ENCODE measurements around the gene CDH13.

CDH13 gene

GRCh38 chr16:82751020-82751419 lies 124.3 kb downstream of the CDH13 start:
- no peak for DNase-seq

DNA sequence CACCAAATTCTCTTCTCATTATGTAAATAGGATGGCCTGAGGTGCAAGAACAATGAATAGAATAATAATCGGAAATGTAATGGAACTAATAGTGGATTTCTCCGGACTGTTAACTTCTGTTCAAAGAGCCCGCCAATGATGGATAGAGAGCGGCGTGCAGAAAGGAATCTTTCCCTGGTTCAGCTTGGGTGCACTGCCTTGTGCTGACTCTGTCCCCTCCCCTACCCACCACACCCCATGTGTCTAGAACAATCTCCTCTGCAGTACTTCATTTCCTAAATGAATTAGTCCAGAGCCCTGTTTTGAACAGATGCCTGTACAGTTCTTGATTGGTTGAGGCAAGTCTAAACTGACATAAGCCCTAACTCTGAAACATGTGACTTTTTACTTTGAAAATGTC lies 125.4 kb downstream of the CDH13 start:
- DNase-seq: no peak

DNA sequence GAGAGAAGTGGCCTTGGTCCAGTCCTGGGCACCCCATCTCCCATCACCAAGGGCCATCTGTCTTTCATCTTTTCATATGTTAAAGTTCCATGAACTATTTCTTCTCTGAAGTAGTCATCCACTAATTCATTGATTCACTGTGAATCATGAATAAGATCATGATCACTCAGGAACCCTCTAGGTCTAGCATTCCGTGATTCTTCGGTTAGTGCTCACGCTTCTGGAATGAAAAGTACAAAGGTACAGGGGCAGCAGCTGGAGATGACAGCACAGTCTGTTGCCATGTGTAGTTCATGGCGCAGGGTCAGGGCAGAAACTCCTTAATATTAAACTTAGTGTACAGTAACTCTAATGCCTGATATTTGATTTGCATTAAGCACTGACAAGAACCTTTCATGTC lies 127.1 kb downstream of the CDH13 start:
- no peak for DNase-seq

DNA sequence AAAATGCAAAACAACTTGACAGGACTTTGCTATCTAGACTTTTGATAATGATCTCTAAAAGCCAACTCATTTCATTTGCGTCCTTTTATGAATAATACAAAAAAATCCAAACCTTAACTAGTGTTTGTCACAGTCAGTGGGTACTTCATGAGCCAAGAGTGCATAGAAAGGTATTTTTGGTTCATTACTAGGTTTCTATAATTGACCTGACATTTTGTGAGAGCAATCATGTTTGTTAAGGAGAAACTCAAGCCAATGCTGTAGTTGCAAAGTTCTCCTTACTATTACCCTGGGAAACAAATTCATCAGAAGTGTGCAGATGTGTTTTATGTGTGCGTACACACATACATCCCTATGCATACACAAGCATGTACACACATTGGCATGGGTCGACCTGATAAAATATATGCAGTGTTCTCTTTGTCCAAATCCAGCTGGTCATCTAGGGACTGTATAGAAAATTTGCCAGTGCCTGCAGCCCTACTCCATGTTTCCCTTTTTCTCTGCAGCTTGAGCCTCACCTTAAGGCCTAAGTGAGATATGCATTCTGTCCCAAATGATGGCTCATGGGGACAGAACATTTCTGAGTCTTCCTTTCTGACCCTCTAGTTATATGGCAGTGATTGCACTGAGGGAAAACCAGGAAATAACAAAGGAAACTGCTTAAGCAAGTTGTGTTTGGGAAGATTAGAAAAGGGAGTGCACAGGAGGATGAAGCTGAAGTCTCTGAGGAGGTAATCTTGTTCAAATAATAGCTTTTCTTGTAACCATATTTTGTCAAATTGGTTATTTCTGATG lies 128.1 kb downstream of the CDH13 start:
- DNase-seq: no peak

DNA sequence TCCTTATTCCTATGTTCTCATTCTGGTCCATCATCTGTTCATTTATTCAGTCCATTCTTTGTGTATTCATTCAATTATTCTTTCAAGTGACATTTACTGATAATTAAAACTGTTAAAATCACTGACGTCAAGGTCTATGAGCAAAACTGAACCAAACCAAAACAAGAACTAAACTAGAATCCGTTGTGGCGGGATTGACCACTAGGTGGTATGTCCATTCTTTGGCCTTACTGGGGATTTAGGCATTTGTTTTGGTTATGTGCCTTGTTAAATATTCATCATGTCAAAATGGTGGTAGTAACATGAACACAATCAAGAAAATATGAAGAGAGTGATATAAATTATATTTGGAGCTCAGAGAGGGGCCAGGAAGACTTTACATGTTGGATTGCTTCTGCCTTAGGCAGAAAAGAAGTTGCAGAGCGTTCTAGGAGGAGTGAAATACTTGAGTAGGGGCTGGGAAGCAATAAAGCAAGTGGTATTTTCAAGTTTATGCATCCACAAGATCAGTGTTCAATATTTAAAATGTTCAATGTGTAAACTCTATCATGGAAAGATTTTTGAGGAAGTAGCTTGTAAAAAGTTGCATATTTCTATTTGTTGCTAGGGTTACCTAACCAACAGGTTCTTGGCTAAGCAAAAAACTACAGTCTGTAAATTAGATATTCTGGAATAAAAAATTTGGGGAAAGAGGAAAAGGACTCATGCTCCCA lies 129.0 kb downstream of the CDH13 start:
- DNase-seq: no peak

GRCh38 chr16:82756283-82756599 lies 129.5 kb downstream of the CDH13 start:
- no peak for DNase-seq

DNA sequence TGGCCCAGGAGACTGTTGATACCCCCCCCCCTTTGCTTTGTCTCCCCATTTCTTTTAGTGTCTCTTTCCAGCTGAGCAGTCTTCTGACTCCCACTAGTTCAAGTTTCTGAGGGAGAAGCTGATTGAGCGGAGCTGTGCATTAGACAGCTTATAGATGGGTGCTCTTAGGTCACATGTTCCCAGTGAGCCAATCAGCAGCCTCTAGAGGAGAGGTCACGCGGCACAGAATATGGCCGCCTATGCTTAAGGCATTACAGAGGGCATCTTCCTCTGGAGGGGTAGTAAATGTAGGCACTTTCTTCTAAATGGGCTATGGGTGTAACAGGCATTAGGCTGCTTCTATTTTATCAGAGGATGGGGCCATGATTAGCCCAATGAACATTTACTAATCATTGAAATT lies 131.6 kb downstream of the CDH13 start:
- no peak for DNase-seq

DNA sequence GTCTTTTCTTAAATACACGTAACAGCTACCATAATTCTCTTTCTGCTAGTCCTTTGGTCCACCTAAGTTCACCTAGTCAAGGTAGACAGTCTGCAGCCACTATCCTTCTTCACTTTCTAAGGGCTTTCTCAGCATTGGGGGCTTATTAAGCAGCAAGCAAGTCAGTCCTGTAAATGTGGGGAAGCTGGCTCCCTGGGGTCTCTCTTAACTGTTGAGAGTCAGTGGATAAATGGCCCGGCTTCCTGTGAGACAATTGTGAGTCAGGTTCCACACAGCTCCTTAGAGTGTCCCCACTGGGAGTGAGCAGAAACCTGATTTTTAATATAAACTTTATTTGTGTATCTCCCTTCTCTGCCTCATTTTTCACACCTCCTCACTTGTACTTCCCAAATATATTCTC lies 132.1 kb downstream of the CDH13 start:
- DNase-seq: no peak

- DNase-seq: no peak
Observed at GRCh38 chr16:82761236-82761635, 134.5 kb downstream of the CDH13 start.

- no peak for DNase-seq
Observed at GRCh38 chr16:82761858-82762257, 135.1 kb downstream of the CDH13 start.

DNA sequence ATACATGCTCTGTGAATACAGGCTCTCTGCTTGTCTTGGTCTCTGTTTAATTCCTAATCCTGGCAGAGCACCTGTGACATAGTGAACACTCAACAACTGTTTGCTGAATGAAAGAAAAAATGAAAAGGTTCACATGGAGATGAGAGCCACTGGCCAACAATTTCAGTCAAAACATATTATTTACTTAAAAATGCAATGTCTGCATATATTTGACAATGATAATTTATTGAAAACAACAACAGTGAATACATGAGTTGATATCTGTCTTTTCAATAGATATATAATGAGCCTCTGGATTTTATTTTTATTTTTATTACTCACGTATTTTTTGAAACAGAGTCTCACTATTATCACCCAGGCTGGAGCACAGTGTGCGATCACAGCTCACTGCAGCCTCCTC lies 136.6 kb downstream of the CDH13 start:
- no peak for DNase-seq

GRCh38 chr16:82767198-82767597 lies 140.4 kb downstream of the CDH13 start:
- DNase-seq: no peak

DNA sequence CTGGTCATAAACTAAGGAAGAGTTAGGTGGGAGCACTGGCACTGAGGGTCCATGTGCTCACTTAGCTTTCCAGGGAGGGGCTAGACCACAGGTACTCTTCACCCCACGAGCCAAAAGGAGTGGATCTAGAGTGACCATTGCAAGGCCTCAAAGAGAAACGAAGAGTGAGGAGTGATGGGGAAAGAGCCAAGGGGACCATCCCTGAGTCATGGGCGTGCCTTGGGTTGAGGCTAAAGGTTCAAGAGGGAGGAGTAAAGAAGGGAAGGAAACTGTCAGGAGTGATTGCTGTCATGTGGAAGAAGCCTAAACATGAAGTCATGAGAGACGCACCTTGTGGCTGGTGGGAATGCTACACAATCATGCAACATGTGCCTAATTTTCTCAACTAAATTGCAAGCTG lies 141.0 kb downstream of the CDH13 start:
- no peak for DNase-seq

- DNase-seq: no peak
Observed at GRCh38 chr16:82769845-82770244, 143.1 kb downstream of the CDH13 start.

DNA sequence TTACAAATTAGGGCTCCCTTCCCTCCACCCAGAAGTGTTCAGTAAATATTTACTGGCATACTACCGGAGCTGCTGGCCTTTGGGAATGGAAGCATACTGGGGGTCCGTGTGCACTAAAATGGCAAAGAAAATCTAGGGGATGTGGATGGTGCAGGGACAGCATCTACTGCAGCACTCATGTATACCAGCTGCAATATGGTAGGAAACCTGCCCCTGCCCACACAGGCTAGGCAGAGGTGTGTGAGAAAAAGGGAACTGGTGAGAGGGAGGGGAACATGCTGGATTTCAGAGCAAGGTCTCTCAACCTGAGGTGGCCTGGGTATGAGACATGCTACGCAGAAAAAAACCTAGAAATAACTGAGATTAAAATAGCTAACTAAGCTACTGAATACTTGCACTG lies 145.4 kb downstream of the CDH13 start:
- DNase-seq: no peak

GRCh38 chr16:82773018-82773417 lies 146.2 kb downstream of the CDH13 start:
- no peak for DNase-seq

- DNase-seq: no peak
Observed at GRCh38 chr16:82776470-82777146, 149.8 kb downstream of the CDH13 start.

DNA sequence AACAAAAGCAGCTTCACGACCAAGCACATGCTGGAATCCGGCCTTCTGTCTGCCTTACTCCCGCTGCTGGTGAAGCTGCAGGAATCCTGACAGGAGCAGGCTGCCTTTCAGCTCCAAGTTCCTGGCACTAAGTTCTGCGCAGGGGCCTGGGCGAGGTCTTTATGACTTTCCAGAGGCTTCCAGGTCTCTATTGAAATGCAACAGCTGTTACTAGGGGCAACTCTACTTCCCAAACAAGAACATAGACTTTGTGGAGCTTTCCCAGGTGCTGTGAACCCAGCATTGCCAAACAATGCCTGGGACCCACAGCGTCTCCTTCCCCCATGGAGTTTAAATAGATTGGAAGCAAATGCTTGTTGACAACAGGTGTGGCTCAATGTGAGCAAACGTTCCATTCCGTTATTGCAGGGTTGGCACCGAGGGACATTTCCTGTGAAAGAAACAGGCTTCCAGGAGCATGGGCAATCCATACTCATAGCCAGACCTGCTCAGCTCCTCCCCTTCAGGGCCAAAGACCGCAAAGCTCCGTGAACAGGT lies 156.0 kb downstream of the CDH13 start:
- DNase-seq: no peak

DNA sequence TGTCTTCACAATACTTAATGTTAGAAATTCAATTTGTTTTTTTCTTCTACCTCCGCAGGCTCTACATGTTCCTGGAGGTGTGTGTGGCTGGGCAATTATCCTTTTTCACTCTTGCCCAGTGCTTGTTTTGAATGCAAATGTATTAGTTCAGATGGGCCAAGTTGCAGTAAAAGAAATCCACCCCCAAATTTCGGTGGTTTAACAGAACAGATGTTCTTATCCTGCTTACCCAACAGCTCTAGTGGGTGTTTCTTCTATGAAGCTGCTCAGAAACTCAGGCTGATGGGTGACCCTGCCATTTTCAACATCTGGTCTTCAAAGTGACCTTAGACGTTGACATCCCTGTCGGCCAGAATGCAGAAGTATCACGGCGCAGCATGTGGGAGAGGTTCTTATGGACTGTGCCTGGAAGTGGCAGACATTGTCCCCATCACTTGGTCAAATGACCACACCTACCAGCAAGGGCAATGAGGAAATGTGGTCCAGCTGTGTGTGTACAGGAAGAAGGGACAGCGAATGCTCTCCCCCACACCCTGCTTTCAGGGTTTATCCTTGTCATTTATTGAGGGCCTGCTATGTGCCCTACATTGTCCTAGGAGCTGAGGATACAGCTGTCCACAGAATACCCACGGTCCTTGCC lies 157.3 kb downstream of the CDH13 start:
- no peak for DNase-seq

DNA sequence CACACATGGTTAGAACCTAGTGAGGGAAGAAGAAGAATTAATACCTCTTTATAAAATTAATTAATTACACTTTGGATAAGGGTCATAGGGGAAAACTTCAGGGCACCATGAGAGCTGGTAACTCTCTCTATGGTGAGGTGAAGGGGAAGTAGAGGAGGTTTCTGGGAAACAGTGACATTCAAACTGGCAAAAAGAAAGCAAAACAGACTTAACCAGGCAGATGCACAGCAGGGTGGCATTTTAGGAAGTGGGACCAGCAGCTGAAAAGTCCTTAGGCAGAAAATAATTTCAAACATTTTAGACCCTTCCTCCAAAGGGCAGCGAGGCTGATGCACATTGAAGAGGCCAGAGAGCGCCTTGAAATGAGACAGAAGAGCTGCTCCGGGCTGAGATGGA lies 157.8 kb downstream of the CDH13 start:
- DNase-seq: no peak

DNA sequence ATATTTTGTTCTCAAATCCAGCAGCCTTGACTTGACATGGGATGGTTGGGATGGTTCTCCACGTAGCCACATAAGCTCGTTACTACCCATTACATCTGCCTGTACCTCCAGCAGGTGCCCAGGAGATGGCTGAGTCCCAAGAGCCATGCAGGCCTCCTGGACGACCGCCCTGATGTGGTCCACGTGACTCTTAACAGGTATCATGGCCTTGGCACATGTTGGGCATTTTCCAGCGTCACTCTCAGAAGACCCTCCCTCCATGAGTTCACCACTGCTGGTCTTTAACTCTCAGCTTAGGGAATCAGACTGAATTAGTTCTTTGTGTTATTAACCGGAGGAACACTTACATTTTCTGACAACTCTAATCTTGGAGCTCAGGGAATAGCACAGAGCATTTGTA lies 161.5 kb downstream of the CDH13 start:
- no peak for DNase-seq

DNA sequence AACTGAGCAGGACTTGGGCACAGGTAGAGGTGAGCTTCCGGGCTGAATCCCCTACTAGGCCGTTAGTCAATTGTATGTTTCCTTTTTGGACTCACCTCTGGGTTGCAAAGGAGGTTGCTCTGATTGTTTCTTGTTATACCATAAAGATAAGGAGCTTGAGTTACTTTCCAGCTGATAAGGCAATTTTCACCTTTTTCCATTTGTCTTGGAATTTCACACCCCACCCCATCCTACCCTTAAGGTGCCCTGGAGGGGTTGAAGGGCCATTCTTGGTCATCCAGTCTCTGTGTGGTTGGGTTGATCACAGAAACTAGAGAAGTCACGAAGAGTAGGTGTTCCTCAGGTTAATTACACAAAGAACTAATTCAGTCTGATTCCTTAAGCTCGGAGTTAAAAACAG lies 162.2 kb downstream of the CDH13 start:
- no peak for DNase-seq

- no peak for DNase-seq
Observed at GRCh38 chr16:82792693-82793092, 165.9 kb downstream of the CDH13 start.

Data from activated effector memory CD4-positive, alpha-beta T cell treated with Interleukin-2 at 50 U/mL for 16 hours (primary cell).